H9 (cell line): ENCODE results near the gene FAM47C. TPM values are rescaled to one million over a fixed set of nuclear protein-coding genes. Genes with fewer than 3 reads are reported as not detected.

Source experiments
- DNase-seq: peaks from one replicate; pipeline ENCODE4 v3.0.0-alpha.2; 2017
- H2AFZ ChIP-seq: one replicate; pipeline ENCODE4 v1.6.1; 2013; ENCODE audit warnings: mild to moderate bottlenecking, low read length, control low read depth, moderate library complexity
- H2AK5ac ChIP-seq: 2 replicates; pipeline ENCODE4 v1.6.1; 2013; ENCODE audit warnings: low read length, control low read depth, mixed read lengths; ENCODE audit not compliant: insufficient read length
- H2BK120ac ChIP-seq: one replicate; pipeline ENCODE4 v1.6.1; 2013; ENCODE audit warnings: low read depth, mild to moderate bottlenecking, low read length, control low read depth, inconsistent platforms; ENCODE audit not compliant: poor library complexity, severe bottlenecking
- H2BK12ac ChIP-seq: 2 replicates; pipeline ENCODE4 v1.6.1; 2013; ENCODE audit warnings: low read length, control low read depth, mixed read lengths, low read depth; ENCODE audit not compliant: insufficient read length
- H2BK15ac ChIP-seq: 2 replicates; pipeline ENCODE4 v1.6.1; 2013; ENCODE audit warnings: low read depth, low read length, control low read depth
- H2BK20ac ChIP-seq: one replicate; pipeline ENCODE4 v1.6.1; 2013; ENCODE audit warnings: low read depth, mild to moderate bottlenecking, low read length, control low read depth, inconsistent platforms; ENCODE audit not compliant: poor library complexity, severe bottlenecking
- H2BK5ac ChIP-seq: 2 replicates; pipeline ENCODE4 v1.6.1; 2013; ENCODE audit warnings: low read length, control low read depth, mixed read lengths; ENCODE audit not compliant: insufficient read length
- H3K14ac ChIP-seq: 2 replicates; pipeline ENCODE4 v1.6.1; 2013; ENCODE audit warnings: low read length, control low read depth; ENCODE audit not compliant: insufficient read depth
- H3K18ac ChIP-seq: 2 replicates; pipeline ENCODE4 v1.6.1; 2013; ENCODE audit warnings: low read depth, mild to moderate bottlenecking, mixed read lengths, low read length, control low read depth; ENCODE audit not compliant: insufficient read length
- H3K23ac ChIP-seq: 2 replicates; pipeline ENCODE4 v1.6.1; 2013; ENCODE audit warnings: low read length, control low read depth, mixed read lengths, low read depth; ENCODE audit not compliant: insufficient read length
- H3K23me2 ChIP-seq: 2 replicates; pipeline ENCODE4 v1.6.1; 2013; ENCODE audit warnings: low read depth, mild to moderate bottlenecking, mixed read lengths, low read length, control low read depth; ENCODE audit not compliant: insufficient read length, poor library complexity, severe bottlenecking
- H3K27ac ChIP-seq: 2 replicates; pipeline ENCODE4 v1.5.1; 2013; ENCODE audit warnings: low read length, control low read depth, mixed read lengths, low read depth; ENCODE audit not compliant: insufficient read length
- H3K27me3 ChIP-seq: 2 replicates; pipeline ENCODE4 v1.6.1; 2013; ENCODE audit warnings: low read length, control low read depth, inconsistent platforms; ENCODE audit not compliant: insufficient read depth
- H3K4ac ChIP-seq: 2 replicates; pipeline ENCODE4 v1.6.1; 2013; ENCODE audit warnings: low read depth, mild to moderate bottlenecking, control low read depth, inconsistent platforms, low read length, moderate library complexity
- H3K4me1 ChIP-seq: 2 replicates; pipeline ENCODE4 v1.6.1; 2013; ENCODE audit warnings: low read length, control low read depth, inconsistent platforms; ENCODE audit not compliant: insufficient read depth
- H3K4me2 ChIP-seq: 2 replicates; pipeline ENCODE4 v1.6.1; 2013; ENCODE audit warnings: low read length, control low read depth, mixed read lengths; ENCODE audit not compliant: insufficient read length, insufficient read depth
- H3K56ac ChIP-seq: 2 replicates; pipeline ENCODE4 v1.6.1; 2013; ENCODE audit warnings: low read depth, mild to moderate bottlenecking, mixed read lengths, low read length, control low read depth; ENCODE audit not compliant: insufficient read length
- H3K79me1 ChIP-seq: 2 replicates; pipeline ENCODE4 v1.6.1; 2013; ENCODE audit warnings: low read depth, mild to moderate bottlenecking, moderate library complexity, low read length, control low read depth, inconsistent platforms; ENCODE audit not compliant: insufficient read depth, poor library complexity, severe bottlenecking
- H3K79me2 ChIP-seq: 2 replicates; pipeline ENCODE4 v1.6.1; 2013; ENCODE audit warnings: low read length, control low read depth, inconsistent platforms; ENCODE audit not compliant: insufficient read depth
- H3K9ac ChIP-seq: 2 replicates; pipeline ENCODE4 v1.6.1; 2013; ENCODE audit warnings: low read length, control low read depth, mixed read lengths; ENCODE audit not compliant: insufficient read length; ENCODE audit errors: extremely low read depth
- H3K9me3 ChIP-seq: one replicate; pipeline ENCODE4 v1.6.1; 2013; ENCODE audit warnings: low read depth, low read length, inconsistent platforms; ENCODE audit not compliant: control insufficient read depth
- H3T11ph ChIP-seq: one replicate; pipeline ENCODE4 v1.6.1; 2013; ENCODE audit warnings: mild to moderate bottlenecking, low read length, control low read depth, inconsistent platforms
- H4K20me1 ChIP-seq: one replicate; pipeline ENCODE4 v1.6.1; 2013; ENCODE audit not compliant: control insufficient read depth, insufficient read length, insufficient read depth
- H4K5ac ChIP-seq: 2 replicates; pipeline ENCODE4 v1.6.1; 2013; ENCODE audit warnings: low read depth, mild to moderate bottlenecking, mixed read lengths, low read length, control low read depth; ENCODE audit not compliant: insufficient read length
- H4K8ac ChIP-seq: replicated peaks from 2 replicates; pipeline ENCODE4 v1.6.1; 2013; ENCODE audit warnings: low read length, control low read depth, mixed read lengths, low read depth; ENCODE audit not compliant: insufficient read length
- H4K91ac ChIP-seq: 2 replicates; pipeline ENCODE4 v1.6.1; 2013; ENCODE audit warnings: low read depth, mild to moderate bottlenecking, moderate library complexity, mixed read lengths, low read length, control low read depth; ENCODE audit not compliant: insufficient read length
- H3K27ac Mint-ChIP-seq, 3 experiments: 2 replicates in 2 of 3; 3 replicates in 1 of 3; pipeline ENCODE4 v1.8.0; 2020 to 2021; ENCODE audit warnings: mixed read lengths in 3 of 3, mild to moderate bottlenecking in 1 of 3, moderate library complexity in 1 of 3
- H3K27me3 Mint-ChIP-seq: 2 replicates; pipeline ENCODE4 v1.8.0; 2021; ENCODE audit warnings: low read depth, mild to moderate bottlenecking, moderate library complexity, mixed read lengths
- H3K36me3 Mint-ChIP-seq, 3 experiments: 2 replicates in 2 of 3; 3 replicates in 1 of 3; pipeline ENCODE4 v1.8.0; 2020 to 2021; ENCODE audit warnings: low read depth in 3 of 3, mixed read lengths in 3 of 3; ENCODE audit not compliant: insufficient read depth in 1 of 3
- H3K4me1 Mint-ChIP-seq, 2 experiments: 2 replicates each; pipeline ENCODE4 v1.8.0; 2020; ENCODE audit warnings: mixed read lengths in 2 of 2
- H3K4me3 Mint-ChIP-seq, 2 experiments: 2 replicates in 1 of 2; 3 replicates in 1 of 2; pipeline ENCODE4 v1.8.0; 2020 to 2021; ENCODE audit warnings: mild to moderate bottlenecking in 2 of 2, mixed read lengths in 2 of 2, moderate library complexity in 1 of 2
- H3K9me3 Mint-ChIP-seq, 2 experiments: 2 replicates in 1 of 2; 3 replicates in 1 of 2; pipeline ENCODE4 v1.8.0; 2020; ENCODE audit warnings: mild to moderate bottlenecking in 2 of 2, mixed read lengths in 2 of 2, moderate library complexity in 1 of 2
- WGBS: extraction: QIAGEN DNeasy Blood & Tissue Kit; methylation state at CpG from one replicate; pipeline ENCODE4 v1.1.7; 2013; ENCODE audit warnings: missing lambda C conversion rate, low lambda C conversion rate, mixed read lengths; ENCODE audit not compliant: insufficient read length; ENCODE audit errors: extremely low coverage; 5-methylcytosine and 5-hydroxymethylcytosine counted together
- total RNA-seq: library from RNA; stranded (reverse); gene quantifications from 2 replicates; pipeline ENCODE4 v1.2.1, GENCODE V29; 2021
- TF ChIP-seq, protein P1 (sequence below): fragments of 200-600 bp; sonication (generic); conservative IDR thresholded peaks from 3 replicates; pipeline ENCODE4 v1.8.0; 2021; ENCODE audit warnings: antibody characterized with exemption, mild to moderate bottlenecking

Gene FAM47C
- total RNA-seq, 1 experiment from 2014 or later: 0.07 TPM

DNA sequence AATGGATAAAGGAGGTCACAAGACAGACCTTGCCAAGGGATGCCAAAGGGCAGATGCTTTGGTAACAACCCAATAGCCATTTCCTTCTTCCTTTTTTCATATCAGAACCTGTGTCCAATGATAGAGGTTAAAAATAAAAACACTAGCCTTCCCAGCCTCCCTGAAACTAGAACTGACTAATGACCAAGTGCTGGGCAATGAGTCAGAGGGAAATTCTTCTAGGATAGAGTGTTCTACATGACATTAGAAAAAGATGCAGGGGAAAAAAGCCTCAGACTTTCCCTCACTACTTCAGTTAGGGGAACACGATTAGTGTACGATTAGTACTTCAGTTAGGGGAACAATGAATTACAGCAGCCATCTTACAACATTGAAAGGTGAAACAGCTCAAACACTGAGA lies 29.3 kb upstream of the FAM47C start:
- no peaks in the 10 kb centered on the region for H3K9me3 ChIP-seq
- no peak overlapping the region for H3K4me2 ChIP-seq
- H2BK120ac ChIP-seq: no peak overlapping the region
- H3K4me1 ChIP-seq: no peaks in the 10 kb centered on the region
- no peak overlapping the region for H3T11ph ChIP-seq
- no peak for DNase-seq
- no peaks in the 10 kb centered on the region for H3K27me3 ChIP-seq
- no peak overlapping the region for H3K4ac ChIP-seq
- no peak overlapping the region for H2AK5ac ChIP-seq
- H2BK20ac ChIP-seq: no peak overlapping the region
- Mint-ChIP-seq H3K4me1 (peaks cover 4 to 7% of the 10 kb centered on the region in 2 experiments), H3K36me3 (peaks cover 0 to 2% (median 0%) of the 10 kb centered on the region in 3 experiments; a peak in 1 of 7 replicates), H3K27ac (no peak overlapping the region), H3K9me3 (peaks cover 39 to 41% of the 10 kb centered on the region in 2 experiments), H3K27me3 (no peaks in the 10 kb centered on the region; the same call in 1 of the 2 replicates), H3K4me3 (no peak overlapping the region)
- H3K23ac ChIP-seq: no peak overlapping the region
- H2BK15ac ChIP-seq: no peak overlapping the region
- no peak overlapping the region for H3K56ac ChIP-seq
- no peaks in the 10 kb centered on the region for H4K20me1 ChIP-seq
- no peak overlapping the region for H2BK12ac ChIP-seq
- H3K9ac ChIP-seq: no peak overlapping the region
- H3K18ac ChIP-seq: no peak overlapping the region
- H3K79me1 ChIP-seq: no peaks in the 10 kb centered on the region
- no CpG with 5 or more reads among the region's 2 CpGs for WGBS
- TF ChIP-seq, protein P1, sequence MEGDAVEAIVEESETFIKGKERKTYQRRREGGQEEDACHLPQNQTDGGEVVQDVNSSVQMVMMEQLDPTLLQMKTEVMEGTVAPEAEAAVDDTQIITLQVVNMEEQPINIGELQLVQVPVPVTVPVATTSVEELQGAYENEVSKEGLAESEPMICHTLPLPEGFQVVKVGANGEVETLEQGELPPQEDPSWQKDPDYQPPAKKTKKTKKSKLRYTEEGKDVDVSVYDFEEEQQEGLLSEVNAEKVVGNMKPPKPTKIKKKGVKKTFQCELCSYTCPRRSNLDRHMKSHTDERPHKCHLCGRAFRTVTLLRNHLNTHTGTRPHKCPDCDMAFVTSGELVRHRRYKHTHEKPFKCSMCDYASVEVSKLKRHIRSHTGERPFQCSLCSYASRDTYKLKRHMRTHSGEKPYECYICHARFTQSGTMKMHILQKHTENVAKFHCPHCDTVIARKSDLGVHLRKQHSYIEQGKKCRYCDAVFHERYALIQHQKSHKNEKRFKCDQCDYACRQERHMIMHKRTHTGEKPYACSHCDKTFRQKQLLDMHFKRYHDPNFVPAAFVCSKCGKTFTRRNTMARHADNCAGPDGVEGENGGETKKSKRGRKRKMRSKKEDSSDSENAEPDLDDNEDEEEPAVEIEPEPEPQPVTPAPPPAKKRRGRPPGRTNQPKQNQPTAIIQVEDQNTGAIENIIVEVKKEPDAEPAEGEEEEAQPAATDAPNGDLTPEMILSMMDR: no peak
- H3K79me2 ChIP-seq: no peaks in the 10 kb centered on the region
- no peak overlapping the region for H3K14ac ChIP-seq
- H4K5ac ChIP-seq: no peak overlapping the region
- no peak overlapping the region for H2BK5ac ChIP-seq
- no peaks in the 10 kb centered on the region for H3K23me2 ChIP-seq
- H4K8ac ChIP-seq: no peak overlapping the region
- H2AFZ ChIP-seq: no peak overlapping the region
- H3K27ac ChIP-seq: no peak overlapping the region
- H4K91ac ChIP-seq: no peak overlapping the region
